Neural cell (in vitro differentiated cells): ENCODE measurements around the gene CELF4.

ENCODE experiments used
- CTCF ChIP-seq: fragments of 450-650 bp; IDR thresholded peaks from 2 replicates; pipeline ENCODE4 v1.5.1; 2014; ENCODE audit warnings: antibody characterized with exemption, mild to moderate bottlenecking, moderate library complexity; ENCODE audit not compliant: poor library complexity, severe bottlenecking
- RAD21 ChIP-seq: fragments of 450-650 bp; conservative IDR thresholded peaks from 2 replicates; pipeline ENCODE4 v1.6.1; 2014; ENCODE audit warnings: antibody characterized with exemption, mild to moderate bottlenecking, moderate library complexity
- REST ChIP-seq: IDR thresholded peaks from 2 replicates; pipeline ENCODE4 v1.6.1; 2012; ENCODE audit warnings: borderline replicate concordance
- TAF1 ChIP-seq: IDR thresholded peaks from 2 replicates; pipeline ENCODE4 v1.6.1; 2012; ENCODE audit warnings: low read depth

GRCh38 chr18:37505321-37505720 is 60.3 kb downstream of the CELF4 start:
- TF ChIP-seq CTCF (no peak), RAD21 (no peak), TAF1 (no peak), REST (no peak)
